KMS-11 (cell line): ENCODE measurements around the gene SEC14L3.

ENCODE experiments used
- H2AFZ ChIP-seq: fragments of 200-600 bp; sonication (generic); 2 replicates; pipeline ENCODE4 v1.6.1; 2016; ENCODE audit warnings: antibody characterized with exemption, mixed run types, low read depth
- H3K27ac ChIP-seq: fragments of 200-600 bp; sonication (generic); 2 replicates; pipeline ENCODE4 v1.6.1; 2016; ENCODE audit warnings: mild to moderate bottlenecking, mixed run types
- H3K27me3 ChIP-seq: fragments of 200-600 bp; sonication (generic); 2 replicates; pipeline ENCODE4 v1.6.1; 2017; ENCODE audit warnings: mild to moderate bottlenecking, low read depth, mixed run types, moderate library complexity; ENCODE audit not compliant: insufficient read depth
- H3K36me3 ChIP-seq: fragments of 200-600 bp; sonication (generic); 2 replicates; pipeline ENCODE4 v1.6.1; 2017; ENCODE audit warnings: mild to moderate bottlenecking, mixed run types; ENCODE audit not compliant: insufficient read depth
- H3K4me1 ChIP-seq: fragments of 200-600 bp; sonication (generic); 2 replicates; pipeline ENCODE4 v1.6.1; 2016; ENCODE audit warnings: mild to moderate bottlenecking, low read depth, mixed run types; ENCODE audit not compliant: poor library complexity, severe bottlenecking
- H3K4me2 ChIP-seq: fragments of 200-600 bp; sonication (generic); 2 replicates; pipeline ENCODE4 v1.7.0; 2016; ENCODE audit warnings: mild to moderate bottlenecking, mixed run types
- H3K4me3 ChIP-seq: fragments of 200-600 bp; sonication (generic); IDR thresholded peaks from 2 replicates; pipeline ENCODE4 v1.6.1; 2017; ENCODE audit warnings: low read depth, low read length, mixed read lengths; ENCODE audit not compliant: insufficient read depth
- H3K79me2 ChIP-seq: fragments of 200-600 bp; sonication (generic); 2 replicates; pipeline ENCODE4 v1.6.1; 2016; ENCODE audit warnings: low read depth, mixed run types; ENCODE audit not compliant: insufficient read depth
- H3K9ac ChIP-seq: fragments of 200-600 bp; sonication (generic); 2 replicates; pipeline ENCODE4 v1.6.1; 2016; ENCODE audit warnings: mild to moderate bottlenecking, mixed run types
- H4K20me1 ChIP-seq: fragments of 200-600 bp; sonication (generic); 2 replicates; pipeline ENCODE4 v1.6.1; 2016; ENCODE audit warnings: mild to moderate bottlenecking, mixed run types; ENCODE audit not compliant: insufficient read depth
- CTCF ChIP-seq: fragments of 200-600 bp; sonication (generic); conservative IDR thresholded peaks from 2 replicates; pipeline ENCODE4 v1.6.1; 2017; ENCODE audit warnings: low read depth, mild to moderate bottlenecking, antibody characterized with exemption, low read length, moderate library complexity, mixed read lengths

Gene SEC14L3

DNA sequence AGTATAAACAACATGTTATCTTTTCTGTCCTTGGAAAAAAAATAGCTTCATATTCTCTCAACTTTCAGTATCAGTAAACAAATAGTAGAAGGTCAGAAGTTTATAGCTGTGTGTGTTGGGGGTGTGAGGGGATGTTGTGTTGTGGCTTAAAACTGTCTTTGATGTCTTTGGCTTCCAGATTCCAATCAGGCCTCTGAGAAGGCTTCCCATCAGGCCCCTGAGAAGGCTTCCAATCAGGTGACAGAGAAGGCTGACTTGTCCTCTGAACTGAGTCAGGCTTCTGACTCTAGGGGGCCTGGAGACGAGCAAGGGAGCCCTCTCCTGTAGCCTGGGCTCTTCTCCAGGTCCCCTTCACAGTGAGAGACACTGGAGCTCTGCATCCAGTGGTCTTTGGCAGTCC, 37.0 kb downstream of the SEC14L3 start:
- no peak for TF ChIP-seq CTCF

DNA sequence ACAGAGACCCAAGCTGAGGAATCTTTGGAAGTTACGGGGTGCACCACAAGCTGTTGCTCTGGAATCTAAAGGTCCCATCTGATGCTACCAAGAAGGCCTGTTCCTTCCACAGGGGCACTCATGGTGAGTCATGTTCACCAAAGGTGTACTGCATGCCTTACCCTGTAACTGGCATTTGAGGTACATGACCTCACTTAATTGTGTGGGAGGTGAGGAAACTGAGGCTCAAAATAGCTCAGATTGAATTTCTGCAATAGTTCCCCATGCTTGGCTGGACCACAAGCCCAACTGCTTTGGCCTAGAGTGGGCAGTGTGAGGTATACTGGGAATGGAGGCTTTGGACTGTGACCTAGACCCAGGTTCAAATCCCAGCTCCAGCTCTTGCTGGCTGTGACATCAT, 38.0 kb downstream of the SEC14L3 start:
- Histone ChIP-seq H3K36me3 (no peaks in the 10 kb centered on the region), H3K9ac (no peak overlapping the region), H3K27ac (no peak overlapping the region), H3K27me3 (peaks cover 16% of the 10 kb centered on the region; the same call in 1 of the 2 replicates), H3K4me2 (no peak overlapping the region), H4K20me1 (no peaks in the 10 kb centered on the region), H3K4me3 (no peak overlapping the region), H3K79me2 (no peaks in the 10 kb centered on the region), H2AFZ (no peak overlapping the region), H3K4me1 (peaks cover 9% of the 10 kb centered on the region)
- TF ChIP-seq CTCF, result no peak

More for the DNA sequence above, 37.0 kb downstream of the SEC14L3 start:
- peak overlapping the region; percentile 84; the same call in 1 of the 2 replicates for H2AFZ ChIP-seq
- no peak overlapping the region for H3K27ac ChIP-seq
- H3K4me3 ChIP-seq, result no peak overlapping the region
- no peak overlapping the region for H3K9ac ChIP-seq
- no peaks in the 10 kb centered on the region for H3K36me3 ChIP-seq
- H3K4me1 ChIP-seq, result peaks cover 9% of the 10 kb centered on the region
- H3K4me2 ChIP-seq, result peak overlapping the region; percentile 52
- H3K27me3 ChIP-seq, result peaks cover 25% of the 10 kb centered on the region
- no peaks in the 10 kb centered on the region for H4K20me1 ChIP-seq
- H3K79me2 ChIP-seq, result no peaks in the 10 kb centered on the region

DNA sequence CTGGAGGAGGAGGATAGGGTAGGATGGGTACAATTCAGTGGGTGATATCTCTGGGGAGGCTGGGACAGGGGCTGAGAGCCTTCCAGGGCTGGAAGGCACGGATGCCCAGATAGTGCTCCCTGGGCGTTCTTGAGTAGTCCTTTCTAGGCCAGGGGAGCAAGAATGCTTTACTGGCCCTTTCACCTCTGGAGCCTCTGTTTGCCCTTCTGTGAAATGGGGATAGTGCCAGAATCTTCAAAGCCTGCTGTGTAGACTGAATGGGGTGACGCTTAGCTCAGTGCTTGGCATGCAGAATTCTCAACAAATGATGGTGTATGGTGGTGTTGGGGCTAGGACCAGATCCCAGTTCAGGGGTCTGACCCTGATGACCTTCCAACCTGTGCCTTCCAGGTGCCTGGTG, 38.6 kb downstream of the SEC14L3 start:
- Histone ChIP-seq H3K4me2 (no peak overlapping the region), H3K4me1 (peaks cover 9% of the 10 kb centered on the region), H2AFZ (no peak overlapping the region), H4K20me1 (no peaks in the 10 kb centered on the region), H3K36me3 (no peaks in the 10 kb centered on the region), H3K27ac (no peak overlapping the region), H3K4me3 (no peak overlapping the region), H3K9ac (no peak overlapping the region), H3K27me3 (peaks cover 10% of the 10 kb centered on the region; the same call in 1 of the 2 replicates), H3K79me2 (no peaks in the 10 kb centered on the region)
- TF ChIP-seq CTCF, result no peak

GRCh38 chr22:30432520-30432919, 39.3 kb downstream of the SEC14L3 start:
- Histone ChIP-seq H3K4me3 (no peak overlapping the region), H3K79me2 (no peaks in the 10 kb centered on the region), H2AFZ (no peak overlapping the region), H3K27ac (no peak overlapping the region), H3K4me1 (peaks cover 9% of the 10 kb centered on the region), H3K27me3 (0 out of 2 replicates have a peak, but pooled peaks cover 3% of the 10 kb centered on the region), H3K4me2 (no peak overlapping the region), H3K36me3 (no peaks in the 10 kb centered on the region), H3K9ac (no peak overlapping the region), H4K20me1 (no peaks in the 10 kb centered on the region)
- TF ChIP-seq CTCF, result no peak
